ENCODE measurements around the gene TBC1D3I.

DNA sequence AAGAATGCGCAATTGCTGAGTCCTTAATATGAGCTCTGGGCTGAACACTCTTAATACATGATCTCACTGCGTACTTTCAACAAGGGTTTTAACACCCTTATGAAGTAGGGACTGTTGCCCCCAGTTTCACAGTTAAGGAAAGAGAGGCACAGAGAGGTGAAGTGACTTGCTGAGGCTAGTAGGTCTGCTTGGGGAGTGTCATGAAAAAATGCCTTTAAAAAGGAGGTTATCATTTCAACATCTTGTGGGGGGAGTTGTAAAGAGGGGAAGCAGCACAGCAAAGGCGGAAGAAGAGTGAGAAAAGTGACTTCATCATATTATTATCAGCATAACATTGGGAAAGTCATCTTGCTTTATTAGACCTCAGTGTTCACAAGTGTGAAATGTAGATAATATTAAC is 51.4 kb downstream of the TBC1D3I start:
- TF ChIP-seq, protein P1, sequence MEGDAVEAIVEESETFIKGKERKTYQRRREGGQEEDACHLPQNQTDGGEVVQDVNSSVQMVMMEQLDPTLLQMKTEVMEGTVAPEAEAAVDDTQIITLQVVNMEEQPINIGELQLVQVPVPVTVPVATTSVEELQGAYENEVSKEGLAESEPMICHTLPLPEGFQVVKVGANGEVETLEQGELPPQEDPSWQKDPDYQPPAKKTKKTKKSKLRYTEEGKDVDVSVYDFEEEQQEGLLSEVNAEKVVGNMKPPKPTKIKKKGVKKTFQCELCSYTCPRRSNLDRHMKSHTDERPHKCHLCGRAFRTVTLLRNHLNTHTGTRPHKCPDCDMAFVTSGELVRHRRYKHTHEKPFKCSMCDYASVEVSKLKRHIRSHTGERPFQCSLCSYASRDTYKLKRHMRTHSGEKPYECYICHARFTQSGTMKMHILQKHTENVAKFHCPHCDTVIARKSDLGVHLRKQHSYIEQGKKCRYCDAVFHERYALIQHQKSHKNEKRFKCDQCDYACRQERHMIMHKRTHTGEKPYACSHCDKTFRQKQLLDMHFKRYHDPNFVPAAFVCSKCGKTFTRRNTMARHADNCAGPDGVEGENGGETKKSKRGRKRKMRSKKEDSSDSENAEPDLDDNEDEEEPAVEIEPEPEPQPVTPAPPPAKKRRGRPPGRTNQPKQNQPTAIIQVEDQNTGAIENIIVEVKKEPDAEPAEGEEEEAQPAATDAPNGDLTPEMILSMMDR (IDR thresholded peaks at IDR 0.05; ENCODE audit: insufficient read depth, low read length) = no peak
- TF ChIP-seq POLR2AphosphoS5 (IDR thresholded peaks at IDR 0.05; ENCODE audit: low read depth) (0 out of 2 replicates have a peak, but pooled peaks have one; percentile 15), GABPA (IDR thresholded peaks at IDR 0.05; ENCODE audit: low read depth) (no peak), SPI1 (IDR thresholded peaks at IDR 0.05; ENCODE audit: borderline replicate concordance, low read depth) (no peak; the same call in 1 of the 2 replicates)
- TF ChIP-seq, protein P2, sequence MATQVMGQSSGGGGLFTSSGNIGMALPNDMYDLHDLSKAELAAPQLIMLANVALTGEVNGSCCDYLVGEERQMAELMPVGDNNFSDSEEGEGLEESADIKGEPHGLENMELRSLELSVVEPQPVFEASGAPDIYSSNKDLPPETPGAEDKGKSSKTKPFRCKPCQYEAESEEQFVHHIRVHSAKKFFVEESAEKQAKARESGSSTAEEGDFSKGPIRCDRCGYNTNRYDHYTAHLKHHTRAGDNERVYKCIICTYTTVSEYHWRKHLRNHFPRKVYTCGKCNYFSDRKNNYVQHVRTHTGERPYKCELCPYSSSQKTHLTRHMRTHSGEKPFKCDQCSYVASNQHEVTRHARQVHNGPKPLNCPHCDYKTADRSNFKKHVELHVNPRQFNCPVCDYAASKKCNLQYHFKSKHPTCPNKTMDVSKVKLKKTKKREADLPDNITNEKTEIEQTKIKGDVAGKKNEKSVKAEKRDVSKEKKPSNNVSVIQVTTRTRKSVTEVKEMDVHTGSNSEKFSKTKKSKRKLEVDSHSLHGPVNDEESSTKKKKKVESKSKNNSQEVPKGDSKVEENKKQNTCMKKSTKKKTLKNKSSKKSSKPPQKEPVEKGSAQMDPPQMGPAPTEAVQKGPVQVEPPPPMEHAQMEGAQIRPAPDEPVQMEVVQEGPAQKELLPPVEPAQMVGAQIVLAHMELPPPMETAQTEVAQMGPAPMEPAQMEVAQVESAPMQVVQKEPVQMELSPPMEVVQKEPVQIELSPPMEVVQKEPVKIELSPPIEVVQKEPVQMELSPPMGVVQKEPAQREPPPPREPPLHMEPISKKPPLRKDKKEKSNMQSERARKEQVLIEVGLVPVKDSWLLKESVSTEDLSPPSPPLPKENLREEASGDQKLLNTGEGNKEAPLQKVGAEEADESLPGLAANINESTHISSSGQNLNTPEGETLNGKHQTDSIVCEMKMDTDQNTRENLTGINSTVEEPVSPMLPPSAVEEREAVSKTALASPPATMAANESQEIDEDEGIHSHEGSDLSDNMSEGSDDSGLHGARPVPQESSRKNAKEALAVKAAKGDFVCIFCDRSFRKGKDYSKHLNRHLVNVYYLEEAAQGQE (IDR thresholded peaks at IDR 0.05; ENCODE audit: insufficient replicate concordance, low read depth) = no peak

All from HL-60 (cell line).